Daoy (cell line): ENCODE measurements around the gene DYNC2H1. TPM values are rescaled to one million over a fixed set of nuclear protein-coding genes. Genes with fewer than 3 reads are reported as not detected.
"Not testable (repeated sequence)": the region's sequence is repeated elsewhere in the genome, so short reads cannot be mapped to it uniquely, and the experiment has no call there.

Source experiments
- DNase-seq: peaks from one replicate; pipeline ENCODE4 v3.0.0-alpha.2; 2015; ENCODE audit warnings: low read depth
- total RNA-seq: library from RNA; depleted of rRNA; stranded (reverse); fragments of >200 nt; shearing (Covaris generic); gene quantifications from 2 replicates; pipeline ENCODE4 v1.2.3, GENCODE V29; 2014

Gene DYNC2H1
- total RNA-seq, 1 experiment from 2014 or later: 14.1 TPM

GRCh38 chr11:103368145-103368544, 258.9 kb downstream of the DYNC2H1 start:
- no peak for DNase-seq

- DNase-seq: no peak
Observed at GRCh38 chr11:103370076-103370475, 260.9 kb downstream of the DYNC2H1 start.

DNA sequence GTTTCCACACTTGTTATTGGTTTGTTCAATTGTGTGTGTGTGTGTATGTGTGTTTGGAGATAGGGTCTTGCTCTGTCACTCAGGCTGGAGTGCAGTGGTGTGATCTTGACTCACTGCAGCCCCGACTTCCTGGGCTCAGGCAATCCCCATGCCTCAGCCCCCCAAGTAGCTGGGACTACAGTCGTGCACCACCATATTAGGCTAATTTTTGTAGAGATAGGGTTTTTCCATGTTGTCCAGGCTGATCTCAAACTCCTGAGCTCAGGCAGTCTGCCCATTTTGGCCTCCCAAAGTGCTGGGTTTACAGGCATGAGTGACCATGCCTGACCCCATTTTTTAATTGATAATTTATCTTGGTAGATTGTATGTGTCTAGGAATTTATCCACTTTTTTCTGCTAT, 263.7 kb downstream of the DYNC2H1 start:
- no peak for DNase-seq

DNA sequence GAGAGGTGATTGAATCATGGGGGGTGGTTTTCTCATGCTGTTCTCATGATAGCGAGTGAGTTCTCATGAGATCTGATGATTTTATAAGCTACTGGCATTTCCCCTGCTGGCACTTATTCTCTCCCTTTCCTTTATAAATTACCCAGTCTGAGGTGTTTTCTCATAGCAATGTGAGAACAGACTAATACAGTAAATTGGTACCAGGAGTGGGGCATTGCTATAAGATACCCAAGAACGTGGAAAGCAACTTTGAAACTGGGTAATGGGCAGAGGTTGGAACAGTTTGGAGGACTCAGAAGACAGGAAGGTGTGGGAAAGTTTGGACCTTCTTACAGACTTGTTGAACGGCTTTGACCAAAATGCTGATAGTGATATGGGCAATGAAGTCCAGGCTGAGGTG, 265.0 kb downstream of the DYNC2H1 start:
- not testable (repeated sequence) for DNase-seq

GRCh38 chr11:103378931-103379330, 269.7 kb downstream of the DYNC2H1 start:
- DNase-seq: no peak

DNA sequence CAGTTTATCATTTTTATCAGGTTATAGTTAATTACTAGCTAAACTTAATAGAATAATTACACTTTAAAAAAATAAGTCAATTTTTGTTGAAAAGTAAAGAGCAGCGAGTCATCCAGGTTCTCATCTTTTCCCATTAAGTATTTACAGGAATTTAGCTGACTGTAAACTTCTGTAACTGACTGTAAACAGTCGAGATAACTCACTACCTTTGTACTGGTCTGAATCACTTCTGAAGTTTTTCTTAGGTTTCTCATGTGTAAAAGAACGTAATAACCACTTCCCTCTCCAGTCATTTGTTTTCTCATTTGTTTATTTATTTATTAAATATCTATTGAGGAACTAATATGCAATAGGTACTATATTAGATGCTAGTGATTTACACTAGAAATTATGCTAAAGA, 270.8 kb downstream of the DYNC2H1 start:
- DNase-seq: no peak

- no peak for DNase-seq
Observed at GRCh38 chr11:103384652-103385051, 275.4 kb downstream of the DYNC2H1 start.

- peak; percentile 4 for DNase-seq
Observed at GRCh38 chr11:103395612-103396011, 286.4 kb downstream of the DYNC2H1 start.

GRCh38 chr11:103396237-103396636, 287.0 kb downstream of the DYNC2H1 start:
- DNase-seq: no peak

GRCh38 chr11:103397369-103397768, 288.1 kb downstream of the DYNC2H1 start:
- no peak for DNase-seq

DNA sequence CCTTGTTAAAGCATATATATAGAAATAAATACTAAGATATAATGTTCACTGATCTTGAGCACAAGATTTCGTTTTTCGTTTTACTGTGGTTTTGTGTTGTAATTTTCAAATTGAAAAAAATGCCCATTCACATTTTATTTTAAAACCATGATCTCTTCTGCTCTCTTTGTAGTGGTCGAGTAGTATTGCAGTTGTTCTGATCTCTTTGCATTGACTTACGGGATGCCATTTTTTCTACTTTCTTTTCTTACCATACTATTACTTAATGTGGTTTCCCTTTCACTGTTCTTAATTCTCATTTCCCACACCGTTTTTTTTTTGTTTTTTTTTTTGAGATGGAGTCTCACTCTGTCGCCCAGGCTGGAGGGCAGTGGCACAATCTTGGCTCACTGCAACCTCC, 289.6 kb downstream of the DYNC2H1 start:
- no peak for DNase-seq

GRCh38 chr11:103406357-103406756, 297.1 kb downstream of the DYNC2H1 start:
- no peak for DNase-seq

- DNase-seq: no peak
Observed at GRCh38 chr11:103407641-103408040, 298.4 kb downstream of the DYNC2H1 start.

GRCh38 chr11:103413266-103413888, 304.2 kb downstream of the DYNC2H1 start:
- DNase-seq: no peak

- DNase-seq: no peak
Observed at GRCh38 chr11:103418014-103418413, 308.8 kb downstream of the DYNC2H1 start.

DNA sequence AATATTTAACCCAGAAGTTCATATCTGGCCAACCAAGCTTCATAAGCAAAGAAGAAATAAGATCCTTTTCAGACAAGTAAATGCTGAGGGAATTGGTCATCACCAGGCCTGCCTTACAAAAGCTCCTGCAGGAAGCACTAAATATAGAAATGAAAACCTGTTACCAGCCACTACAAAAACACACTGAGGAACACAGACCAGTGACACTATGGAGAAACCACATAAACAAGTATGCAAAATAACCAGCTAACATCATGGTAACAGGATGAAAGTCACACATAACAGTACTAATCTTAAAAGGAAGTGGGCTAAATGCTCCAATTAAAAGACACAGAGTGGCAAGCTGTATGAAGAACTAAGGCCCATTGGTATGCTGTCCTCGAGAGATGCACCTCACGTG, 311.4 kb downstream of the DYNC2H1 start:
- no peak for DNase-seq

DNA sequence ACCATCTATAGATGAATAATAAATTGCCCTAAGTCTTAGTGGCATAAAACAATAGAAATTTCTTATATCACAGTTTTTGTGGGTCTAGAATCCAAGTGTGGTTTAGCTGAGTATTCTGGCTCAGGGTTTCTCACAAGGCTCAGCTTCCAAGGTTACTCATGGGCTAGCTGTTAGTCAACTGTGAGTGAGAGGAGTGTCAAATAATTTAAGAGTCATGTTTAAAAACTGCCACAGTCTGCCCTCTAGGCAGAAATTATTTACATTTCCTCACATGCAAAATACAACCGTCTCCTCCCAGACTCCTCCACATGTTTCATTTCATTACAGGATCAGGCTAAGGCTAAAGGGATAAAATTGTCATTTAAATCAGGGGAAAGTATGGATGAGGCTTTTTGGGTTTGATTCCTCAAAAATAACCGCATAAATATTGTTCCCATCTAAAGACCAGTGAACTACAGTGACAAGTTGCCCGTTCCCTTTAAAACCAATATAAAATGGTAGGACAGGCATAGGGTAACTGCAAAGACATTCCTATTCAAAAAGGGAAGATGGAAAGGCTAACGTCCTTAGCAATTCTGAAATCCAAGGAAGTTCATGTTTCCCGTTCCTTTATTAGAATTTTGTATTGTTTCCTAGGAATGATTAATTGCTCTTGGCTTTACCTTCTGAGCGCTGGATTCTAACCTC, 324.3 kb downstream of the DYNC2H1 start:
- peak; percentile 76 for DNase-seq

DNA sequence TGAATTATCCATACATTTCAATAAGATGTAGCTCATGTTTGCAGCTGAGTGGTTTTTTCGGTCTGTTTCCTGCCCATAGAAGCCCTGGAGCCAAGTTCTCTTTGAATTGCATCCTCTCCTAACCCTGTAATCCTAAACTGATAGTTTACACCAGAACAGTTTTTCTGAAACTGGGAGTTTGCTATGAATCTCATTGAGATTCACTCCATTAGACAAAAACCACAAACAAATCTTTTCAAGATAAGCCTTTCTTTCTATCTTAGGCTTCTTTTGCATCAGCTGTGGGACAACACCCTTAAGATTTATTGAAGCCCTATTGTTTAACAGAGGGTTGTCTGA, 324.8 kb downstream of the DYNC2H1 start:
- peak; percentile 6 for DNase-seq

- DNase-seq: no peak
Observed at GRCh38 chr11:103436131-103436770, 327.0 kb downstream of the DYNC2H1 start.

- DNase-seq: no peak
Observed at GRCh38 chr11:103441021-103441420, 331.8 kb downstream of the DYNC2H1 start.

- no peak for DNase-seq
Observed at GRCh38 chr11:103448966-103449365, 339.7 kb downstream of the DYNC2H1 start.

GRCh38 chr11:103450241-103450640, 341.0 kb downstream of the DYNC2H1 start:
- DNase-seq: no peak

DNA sequence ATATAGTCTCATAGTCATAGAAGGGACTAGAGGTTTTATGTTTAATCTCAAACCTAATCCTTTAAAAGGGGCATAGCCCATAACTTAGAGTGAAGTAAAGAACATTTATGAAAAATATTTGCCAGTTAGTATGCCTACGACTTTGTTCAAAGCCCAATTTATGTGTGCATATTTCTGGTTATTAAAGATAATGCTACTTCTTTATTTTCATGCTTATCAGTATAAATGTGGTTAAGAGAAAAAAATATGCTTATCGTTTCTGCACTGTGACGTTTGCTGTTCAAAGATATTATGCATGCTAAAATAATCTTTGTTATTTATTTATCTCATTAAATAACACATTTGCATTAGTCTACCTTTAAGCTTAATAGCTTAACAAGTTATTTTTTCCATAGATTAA, 343.9 kb downstream of the DYNC2H1 start:
- no peak for DNase-seq
